GM19468 (cell line): ENCODE results near the gene IRAK3.
A peak's percentile ranks its signal among the peaks of the same experiment; 100 is the strongest.
"Not testable (repeated sequence)": the region's sequence is repeated elsewhere in the genome, so short reads cannot be mapped to it uniquely, and the experiment has no call there.

Experiments used
- ATAC-seq: cut with Tn5 transposase; IDR thresholded peaks from one replicate; pipeline ENCODE4 v1.9.1; 2021; ENCODE audit warnings: mild to moderate bottlenecking, moderate library complexity, moderate number of reproducible peaks; ENCODE audit not compliant: unreplicated experiment; ENCODE audit errors: extremely low read depth

Gene IRAK3

GRCh38 chr12:66169221-66170170, 19.5 kb upstream of the IRAK3 start, which contains the start of gene TMBIM4:
TSS of gene TMBIM4 (minus strand) at chr12:66169996. CDS start at chr12:66169951, 45 bp downstream.
- peak; percentile 83 for ATAC-seq

DNA sequence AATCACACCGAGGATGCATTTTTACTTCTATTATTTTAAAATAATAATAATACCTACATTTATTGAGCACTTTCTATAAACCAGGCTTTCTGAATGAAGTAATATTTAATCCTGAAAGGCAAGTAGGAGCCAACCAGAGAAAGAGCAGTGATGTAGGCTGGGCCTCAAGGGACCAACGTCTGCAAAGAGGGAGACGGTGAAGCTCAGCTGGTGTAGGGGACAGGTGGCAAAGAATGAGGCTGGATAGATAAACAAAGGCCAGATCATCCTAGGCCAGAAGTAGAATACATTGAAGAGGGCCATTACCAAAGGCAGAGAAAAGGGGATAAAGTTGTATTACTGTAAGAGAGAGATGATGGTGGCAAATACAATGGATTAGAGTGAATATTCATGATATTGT, 18.4 kb upstream of the IRAK3 start:
- ATAC-seq = no peak

- not testable (repeated sequence) for ATAC-seq
Measured at GRCh38 chr12:66174391-66175325, 14.4 kb upstream of the IRAK3 start.

GRCh38 chr12:66176105-66176900, 12.7 kb upstream of the IRAK3 start:
- ATAC-seq = no peak

GRCh38 chr12:66182956-66183355, 6.1 kb upstream of the IRAK3 start:
- ATAC-seq = no peak

DNA sequence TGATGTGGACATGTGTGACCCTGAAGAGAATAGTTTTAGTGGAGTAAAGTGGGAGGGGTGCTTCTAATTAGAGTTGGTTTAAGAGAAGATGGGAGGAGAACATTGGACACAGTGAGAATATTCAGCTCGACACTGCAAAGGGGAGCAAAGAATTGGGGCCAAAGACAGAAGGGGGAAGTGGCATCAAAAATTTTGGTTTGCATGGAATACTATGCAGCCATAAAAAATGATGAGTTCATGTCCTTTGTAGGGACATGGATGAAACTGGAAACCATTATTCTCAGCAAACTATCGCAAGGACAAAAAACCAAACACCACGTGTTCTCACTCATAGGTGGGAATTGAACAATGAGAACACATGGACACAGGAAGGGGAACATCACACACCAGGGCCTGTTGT, 4.2 kb upstream of the IRAK3 start:
- not testable (repeated sequence) for ATAC-seq

DNA sequence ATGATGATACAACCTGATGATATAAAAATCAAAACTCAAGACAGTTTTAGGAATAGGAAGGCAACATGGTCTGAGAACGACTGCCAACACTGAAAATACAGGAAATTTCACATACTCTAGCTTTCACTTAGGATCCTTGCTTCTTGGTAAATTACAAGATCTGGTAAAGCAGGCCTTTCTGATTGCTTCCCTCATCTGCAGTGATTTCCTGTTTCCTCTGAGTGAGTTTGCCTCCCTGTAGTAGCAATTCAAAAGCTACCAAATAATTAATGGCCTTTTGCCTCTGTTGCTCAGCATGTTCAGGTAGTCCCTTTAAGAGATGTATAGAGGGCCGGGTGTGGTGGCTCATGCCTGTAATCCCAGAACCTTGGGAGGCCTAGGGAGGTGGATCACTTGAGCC, 2.0 kb upstream of the IRAK3 start:
- ATAC-seq = no peak

- ATAC-seq = no peak
Measured at GRCh38 chr12:66187821-66188220, 1.2 kb upstream of the IRAK3 start.

DNA sequence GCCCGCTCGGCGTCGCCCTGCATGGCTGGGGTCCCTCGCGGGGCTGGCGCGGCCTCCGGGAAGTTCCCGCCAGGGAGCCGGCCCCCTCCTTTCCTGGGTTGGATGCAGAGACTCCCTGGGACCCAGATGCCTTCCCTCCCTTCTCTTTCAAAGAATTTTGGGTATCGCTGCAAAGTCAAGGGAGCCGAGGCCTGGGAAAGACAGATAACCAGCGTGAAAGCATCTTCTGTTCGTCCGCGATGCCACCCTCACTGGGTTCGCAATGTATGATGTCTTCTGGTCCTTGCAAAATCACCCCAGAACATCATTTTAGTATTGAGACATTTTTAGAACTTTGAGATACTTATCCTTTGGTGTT, 451 bp downstream of the IRAK3 start:
- ATAC-seq = no peak

GRCh38 chr12:66189889-66190288, 875 bp downstream of the IRAK3 start:
- ATAC-seq = no peak

- ATAC-seq = no peak
Measured at GRCh38 chr12:66190519-66191370, 1.7 kb downstream of the IRAK3 start.

GRCh38 chr12:66191547-66192126, 2.6 kb downstream of the IRAK3 start:
- ATAC-seq = no peak

DNA sequence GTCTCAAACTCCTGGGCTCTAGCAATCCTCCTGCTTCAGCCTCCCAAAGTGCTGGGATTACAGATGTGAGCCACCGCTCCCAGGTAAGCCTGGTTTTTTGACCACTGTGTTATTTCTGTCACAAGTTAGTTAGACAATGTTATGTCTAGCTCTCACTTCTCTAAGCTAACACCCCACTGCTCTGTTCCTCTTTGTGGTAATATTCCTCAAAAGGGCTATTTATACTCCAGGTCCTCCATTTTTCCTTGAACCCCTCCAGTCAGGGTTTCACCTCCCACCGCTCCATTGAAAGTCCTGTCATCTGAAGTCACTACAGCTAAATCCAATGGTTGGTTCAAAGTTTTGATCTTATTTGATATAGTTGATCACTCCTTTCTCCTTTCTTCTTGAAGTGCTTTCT, 5.1 kb downstream of the IRAK3 start:
- no peak for ATAC-seq

GRCh38 chr12:66195242-66195641, 6.2 kb downstream of the IRAK3 start:
- no peak for ATAC-seq

GRCh38 chr12:66196806-66197205, 7.8 kb downstream of the IRAK3 start:
- peak; percentile 89 for ATAC-seq

DNA sequence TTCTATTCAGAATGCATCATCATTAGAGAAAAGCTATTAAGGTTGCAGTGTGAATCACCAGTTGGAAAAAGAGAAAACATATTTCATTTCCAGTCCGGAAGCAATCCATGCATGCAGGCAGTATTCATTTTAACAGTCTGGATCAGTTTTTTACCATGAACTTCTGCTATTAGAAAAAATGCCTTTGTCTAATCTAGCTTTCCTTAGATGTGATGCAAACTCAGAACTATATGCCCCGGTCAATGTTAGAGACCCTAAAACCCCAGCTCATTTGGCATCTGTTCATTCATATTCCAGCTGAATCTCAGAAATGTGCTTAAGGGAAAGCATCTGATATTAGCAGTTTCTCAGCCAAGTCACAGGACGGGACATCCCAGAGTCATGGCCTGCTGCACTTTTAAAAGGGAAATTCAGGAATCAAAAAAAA, 8.5 kb downstream of the IRAK3 start:
- no peak for ATAC-seq

DNA sequence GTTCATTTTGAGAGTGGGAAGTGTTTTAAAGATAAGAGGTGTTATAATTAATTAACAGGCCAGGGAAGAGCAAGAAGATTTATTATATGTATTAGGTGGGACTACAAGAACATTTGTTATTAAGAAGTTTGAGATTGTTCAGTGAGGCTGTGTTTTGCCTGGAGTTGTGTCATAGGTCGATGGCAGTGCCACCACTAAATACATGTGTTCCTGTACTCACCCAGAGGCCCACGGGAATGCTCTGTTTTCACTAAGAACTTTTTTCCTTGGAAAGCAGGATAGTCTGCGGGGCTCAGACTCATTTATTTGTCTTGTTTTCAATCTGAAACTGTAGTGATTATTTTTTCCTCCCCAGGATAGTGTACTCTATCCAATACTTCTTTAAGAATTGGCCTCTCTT, 10.1 kb downstream of the IRAK3 start:
- no peak for ATAC-seq

DNA sequence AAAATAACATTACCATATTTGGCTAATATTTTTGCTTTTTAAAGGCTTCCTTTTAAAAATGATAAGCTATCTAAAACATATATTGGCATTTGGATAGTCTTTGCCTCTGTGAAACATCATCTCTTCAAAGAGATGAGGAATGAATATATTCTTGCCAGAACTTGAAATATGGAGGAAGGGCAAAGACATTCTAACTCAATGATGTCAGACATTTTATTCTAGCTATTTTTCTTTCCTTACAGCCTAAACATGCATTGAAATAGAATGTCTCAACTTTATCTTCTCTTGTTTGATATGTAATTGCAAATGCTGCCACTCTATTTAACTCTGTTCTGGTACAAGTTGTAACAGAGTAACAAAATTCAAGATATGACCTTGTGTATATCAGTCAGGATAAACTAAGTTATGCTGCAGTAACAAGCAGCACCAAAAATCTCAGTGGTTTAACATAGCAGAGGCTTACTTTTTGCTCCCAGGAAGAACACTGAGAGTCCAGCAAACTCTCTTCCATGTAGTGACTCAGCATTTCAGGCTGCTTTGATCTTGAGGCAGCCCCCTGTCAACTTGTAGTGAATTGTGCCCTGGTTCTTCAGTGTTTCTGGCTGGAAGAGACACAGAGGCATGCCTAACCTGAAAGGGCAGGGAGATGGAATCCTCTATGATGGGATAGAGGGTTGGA, 11.0 kb downstream of the IRAK3 start:
- no peak for ATAC-seq
